Astrocyte of the spinal cord (primary cell): ENCODE data around the gene OR5H15.
"Not testable (repeated sequence)": the region's sequence is repeated elsewhere in the genome, so short reads cannot be mapped to it uniquely, and the experiment has no call there.

Experiments used
- DNase-seq: peaks from one replicate; pipeline ENCODE4 v3.0.0; 2011; ENCODE audit warnings: low read depth, low spot score
- H3K4me3 ChIP-seq: 2 replicates; pipeline ENCODE4 v1.5.1; 2011; ENCODE audit warnings: low read depth, mild to moderate bottlenecking, low read length, moderate library complexity
- in situ Hi-C: cut with HindIII; loops from 2 replicates; pipeline ENCODE4 v1.10.0; 2017; ENCODE audit warnings: low sequenced_read_pairs
- TF ChIP-seq, protein P1 (sequence below): IDR thresholded peaks from 2 replicates; pipeline ENCODE4 v1.5.1; 2012; ENCODE audit warnings: low read depth, mild to moderate bottlenecking, low read length, inconsistent platforms

OR5H15 gene

DNA sequence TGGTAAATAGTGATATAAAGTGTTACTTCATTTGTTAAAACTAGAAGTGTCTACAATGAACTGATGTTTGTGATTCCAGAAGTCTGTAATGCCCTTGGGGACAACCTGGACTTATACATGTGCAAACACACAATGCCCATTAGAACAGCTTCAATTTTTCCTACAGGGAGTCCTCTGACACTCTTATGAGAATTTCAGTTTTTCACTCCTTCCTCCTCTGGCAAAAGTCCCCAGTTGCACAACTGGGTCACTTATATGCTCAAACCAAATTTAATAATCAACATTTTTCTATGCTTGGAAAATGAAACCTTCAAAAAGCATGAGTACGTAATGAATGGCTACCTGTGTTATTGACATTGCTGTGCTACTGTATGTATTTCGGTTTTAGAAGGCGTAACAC is at the start of gene OR5H15:
OR5H15 (plus strand) TSS at position 301 of the 400 bp plus-strand sequence. CDS start 2,004 bp downstream, outside the sequence.
- no peak within 1 kb of the TSS for H3K4me3 ChIP-seq
- no peak for DNase-seq
- in situ Hi-C loops, result no loop called here
- TF ChIP-seq, protein P1, sequence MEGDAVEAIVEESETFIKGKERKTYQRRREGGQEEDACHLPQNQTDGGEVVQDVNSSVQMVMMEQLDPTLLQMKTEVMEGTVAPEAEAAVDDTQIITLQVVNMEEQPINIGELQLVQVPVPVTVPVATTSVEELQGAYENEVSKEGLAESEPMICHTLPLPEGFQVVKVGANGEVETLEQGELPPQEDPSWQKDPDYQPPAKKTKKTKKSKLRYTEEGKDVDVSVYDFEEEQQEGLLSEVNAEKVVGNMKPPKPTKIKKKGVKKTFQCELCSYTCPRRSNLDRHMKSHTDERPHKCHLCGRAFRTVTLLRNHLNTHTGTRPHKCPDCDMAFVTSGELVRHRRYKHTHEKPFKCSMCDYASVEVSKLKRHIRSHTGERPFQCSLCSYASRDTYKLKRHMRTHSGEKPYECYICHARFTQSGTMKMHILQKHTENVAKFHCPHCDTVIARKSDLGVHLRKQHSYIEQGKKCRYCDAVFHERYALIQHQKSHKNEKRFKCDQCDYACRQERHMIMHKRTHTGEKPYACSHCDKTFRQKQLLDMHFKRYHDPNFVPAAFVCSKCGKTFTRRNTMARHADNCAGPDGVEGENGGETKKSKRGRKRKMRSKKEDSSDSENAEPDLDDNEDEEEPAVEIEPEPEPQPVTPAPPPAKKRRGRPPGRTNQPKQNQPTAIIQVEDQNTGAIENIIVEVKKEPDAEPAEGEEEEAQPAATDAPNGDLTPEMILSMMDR, result no peak

DNA sequence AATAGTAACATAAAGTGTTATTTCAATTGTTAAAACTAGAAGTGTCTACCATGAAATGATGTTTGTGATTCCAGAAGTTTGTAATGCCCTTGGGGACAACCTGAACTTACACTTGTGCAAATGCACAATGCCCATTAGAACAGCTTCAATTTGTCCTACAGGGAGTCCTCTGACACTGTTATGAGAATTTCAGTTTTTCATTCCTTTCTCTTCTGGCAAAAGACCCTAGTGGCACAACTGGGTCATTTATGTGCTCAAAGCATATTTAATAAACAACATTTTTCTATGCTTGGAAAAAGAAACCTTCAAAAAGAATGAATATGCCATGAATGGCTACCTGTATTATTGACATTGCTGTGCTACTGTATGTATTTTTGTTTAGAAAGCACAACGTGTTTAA is 36.1 kb upstream of the OR5H15 start, which contains the start of gene OR5H1:
OR5H1 (plus strand) TSS at position 301 of the 400 bp plus-strand sequence. CDS start 1,977 bp downstream, outside the sequence.
- in situ Hi-C loops, result no loop called here

DNA sequence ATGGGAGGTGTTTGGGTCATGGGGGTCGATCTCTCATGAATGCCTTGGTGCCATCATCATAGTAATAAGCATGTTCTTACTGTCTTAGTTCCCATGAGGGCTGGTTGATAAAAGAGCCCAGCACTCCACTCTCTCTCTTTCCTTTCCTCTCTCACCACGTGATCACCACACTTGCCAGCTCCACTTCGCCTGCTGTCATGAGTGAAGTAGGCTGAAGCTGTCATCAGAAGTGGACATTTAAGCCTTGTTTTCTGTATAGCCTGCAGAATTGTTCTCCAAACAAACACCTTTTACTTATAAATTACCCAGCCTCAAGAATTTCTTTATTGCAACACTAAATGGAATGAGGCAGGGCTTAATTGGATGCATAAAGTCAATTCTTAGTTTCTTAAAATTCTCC is 29.9 kb upstream of the OR5H15 start:
- TF ChIP-seq, protein P1, result no peak
- DNase-seq, result no peak
- in situ Hi-C loops, result no loop called here
- H3K4me3 ChIP-seq, result no peak overlapping the region

More for the DNA sequence above, 36.1 kb upstream of the OR5H15 start, which contains the start of gene OR5H1:
- no peak within 1 kb of the TSS for H3K4me3 ChIP-seq
- DNase-seq, result no peak
- TF ChIP-seq, protein P1, result no peak

DNA sequence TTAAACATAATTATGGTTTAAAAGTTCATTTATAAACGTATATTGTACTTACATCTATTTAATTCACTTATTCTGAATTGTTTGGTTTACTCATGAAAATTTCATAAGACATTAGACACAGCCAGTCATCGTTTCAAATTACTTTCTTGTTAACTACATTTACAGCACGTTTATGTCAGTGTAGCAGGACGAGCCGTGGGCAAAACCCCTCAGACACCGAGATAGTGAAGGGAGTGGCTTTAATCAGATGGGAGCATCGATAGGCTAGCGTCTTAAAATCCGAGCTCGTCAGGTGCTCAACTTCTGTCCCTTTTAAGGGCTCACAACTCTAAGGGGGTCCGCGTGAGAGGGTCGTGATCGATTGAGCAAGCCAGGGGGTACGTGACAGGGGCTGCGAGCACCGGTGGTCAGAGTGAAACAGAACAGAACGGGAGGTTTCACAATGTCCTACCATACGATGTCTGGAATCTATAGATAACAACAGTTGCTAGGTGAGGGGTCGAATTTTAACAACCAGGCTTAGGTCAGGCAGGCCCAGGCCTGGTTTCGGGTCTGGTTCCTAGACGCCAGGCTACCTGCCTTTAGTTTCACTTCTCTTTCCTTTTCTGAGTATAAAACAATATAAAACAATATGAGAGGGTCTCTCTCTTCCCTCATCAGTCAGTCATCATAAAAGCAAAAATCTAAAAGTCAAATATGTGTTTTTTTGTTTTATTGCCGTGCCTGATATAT is 28.5 kb upstream of the OR5H15 start:
- in situ Hi-C loops, H3K4me3 ChIP-seq, DNase-seq: not testable (repeated sequence)

DNA sequence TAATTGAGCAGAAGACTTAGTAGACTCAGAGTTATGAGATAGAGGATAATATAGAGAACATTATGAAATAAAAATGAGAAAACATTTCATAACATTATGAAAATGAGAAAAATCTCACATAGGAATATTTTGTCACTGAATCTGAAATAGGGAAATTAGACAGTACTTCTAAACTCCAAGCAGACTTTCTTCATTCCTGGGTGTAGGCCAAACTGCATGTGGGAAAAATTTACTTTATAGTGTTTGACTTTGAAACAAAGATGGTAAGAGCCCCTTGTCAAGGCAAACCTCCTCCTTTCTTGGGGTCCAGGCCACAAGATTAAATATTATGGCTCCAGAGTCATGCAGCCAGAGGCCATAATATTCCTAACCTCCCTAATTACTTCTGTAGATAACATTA is 26.0 kb upstream of the OR5H15 start:
- TF ChIP-seq, protein P1, result no peak
- in situ Hi-C loops, result no loop called here
- DNase-seq, result no peak
- H3K4me3 ChIP-seq, result no peak overlapping the region

DNA sequence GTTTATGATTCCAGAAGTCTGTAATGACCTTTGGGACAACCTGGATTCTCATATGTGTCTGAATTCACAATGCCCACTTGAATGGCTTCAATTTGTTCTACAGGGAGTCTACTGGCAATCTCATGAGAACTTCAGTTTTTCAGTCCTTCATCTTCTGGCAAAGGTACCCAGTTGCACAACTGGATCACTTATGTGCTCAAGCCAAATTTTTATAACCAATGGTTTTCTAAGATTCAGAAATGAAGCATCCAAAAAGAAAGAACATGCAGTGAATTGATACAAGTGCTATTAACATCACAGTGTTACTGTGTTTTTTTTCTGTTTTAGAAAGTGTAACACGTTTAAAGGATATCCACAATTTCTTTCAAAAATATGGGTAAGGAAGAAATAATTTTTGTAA is 19.3 kb upstream of the OR5H15 start, which contains the start of gene OR5H14:
OR5H14 (plus strand) TSS at position 301 of the 400 bp plus-strand sequence. CDS start 1,907 bp downstream, outside the sequence.
- TF ChIP-seq, protein P1, result no peak
- in situ Hi-C loops, result no loop called here
- H3K4me3 ChIP-seq, result no peak within 1 kb of the TSS
- no peak for DNase-seq

DNA sequence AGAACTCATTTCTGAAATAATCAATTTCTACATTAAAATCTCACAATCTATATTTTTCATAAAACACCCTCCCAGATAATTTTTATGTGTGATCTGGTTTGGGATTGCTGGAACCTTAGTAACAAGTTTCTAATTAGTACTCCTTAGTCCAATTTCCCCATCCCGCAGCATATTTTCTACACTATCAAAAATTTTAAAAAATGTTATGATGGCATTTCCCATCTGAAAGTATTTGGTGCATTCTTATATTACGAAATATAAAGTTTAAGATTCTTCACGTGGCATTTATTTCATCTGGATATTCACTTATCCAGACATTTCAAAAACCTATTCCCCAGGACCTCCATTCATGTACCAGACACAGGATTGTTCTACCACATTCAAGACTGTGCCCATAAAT is 17.7 kb upstream of the OR5H15 start:
- TF ChIP-seq, protein P1, result no peak
- no peak for DNase-seq
- H3K4me3 ChIP-seq, result no peak overlapping the region
- in situ Hi-C loops, result no loop called here

DNA sequence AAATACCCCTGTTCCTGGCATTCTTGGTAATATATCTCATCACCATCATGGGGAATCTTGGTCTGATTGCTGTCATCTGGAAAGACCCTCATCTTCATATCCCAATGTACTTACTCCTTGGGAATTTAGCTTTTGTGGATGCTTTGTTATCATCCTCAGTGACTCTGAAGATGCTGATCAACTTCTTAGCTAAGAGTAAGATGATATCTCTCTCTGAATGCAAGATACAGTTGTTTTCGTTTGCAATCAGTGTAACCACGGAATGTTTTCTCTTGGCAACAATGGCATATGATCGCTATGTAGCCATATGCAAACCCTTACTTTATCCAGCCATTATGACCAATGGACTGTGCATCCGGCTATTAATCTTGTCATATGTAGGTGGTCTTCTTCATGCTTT is 17.0 kb upstream of the OR5H15 start:
- DNase-seq, H3K4me3 ChIP-seq, in situ Hi-C loops: not testable (repeated sequence)
